GM19099 (cell line): ENCODE results near the gene SOS2.

ENCODE experiments used
- POLR2A ChIP-seq: IDR thresholded peaks from 3 replicates; pipeline ENCODE4 v1.6.1; 2011; ENCODE audit warnings: low read depth; ENCODE audit not compliant: insufficient read length; ENCODE audit errors: extremely low read depth

The SOS2 gene

DNA sequence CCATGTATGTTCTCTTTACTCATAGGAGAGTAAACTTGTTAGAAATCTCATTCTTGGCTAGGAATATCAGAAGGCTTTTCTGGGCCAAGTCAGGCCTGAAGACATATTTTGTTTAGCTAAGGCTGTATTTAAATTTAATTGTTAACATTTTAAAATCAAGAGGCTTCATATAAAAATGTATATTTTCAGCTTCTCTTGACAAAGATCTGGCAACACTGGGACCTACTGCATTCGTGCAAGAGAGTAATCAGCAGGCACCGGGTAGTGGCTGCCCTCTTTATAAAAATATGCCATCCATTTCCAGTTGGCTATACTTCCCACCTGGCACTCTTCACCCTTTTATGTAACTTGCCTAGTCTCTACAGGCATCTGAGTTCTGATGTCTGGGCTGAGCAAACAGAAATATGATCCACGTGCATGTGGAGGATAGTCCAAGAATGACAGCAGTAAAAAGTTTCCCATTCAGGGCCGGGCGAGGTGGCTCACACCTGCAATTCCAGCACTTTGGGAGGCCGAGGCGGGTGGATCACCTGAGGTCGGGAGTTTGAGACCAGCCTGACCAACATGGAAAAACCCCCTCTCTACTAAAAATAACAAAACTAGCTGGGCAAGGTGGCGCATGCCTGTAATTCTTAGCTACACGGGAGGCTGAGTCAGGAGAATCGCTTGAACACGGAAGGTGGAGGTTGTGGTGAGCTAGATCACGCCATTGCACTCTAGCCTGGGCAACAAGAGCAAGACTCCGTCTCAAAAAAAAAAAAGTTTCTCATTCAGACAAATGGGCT, 2.0 kb upstream of the SOS2 start:
- TF ChIP-seq POLR2A, result no peak

DNA sequence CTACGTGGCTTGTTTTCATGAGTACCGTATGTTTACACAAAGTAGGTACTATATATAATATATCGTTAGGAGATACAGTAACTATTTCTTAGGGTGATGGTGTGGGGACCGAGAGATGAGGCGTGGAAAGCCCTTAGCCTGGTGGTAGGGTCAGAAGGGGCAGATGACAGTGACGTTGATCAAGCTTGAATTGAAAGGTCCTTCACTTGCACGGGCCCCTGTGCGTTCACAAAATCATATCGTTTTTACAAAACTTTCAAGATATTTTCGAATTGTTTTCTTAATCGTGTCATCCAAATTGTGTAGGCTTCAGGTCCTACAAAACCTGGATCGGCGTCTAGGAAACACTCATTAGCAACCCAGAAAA, 881 bp upstream of the SOS2 start:
- TF ChIP-seq POLR2A, result no peak

DNA sequence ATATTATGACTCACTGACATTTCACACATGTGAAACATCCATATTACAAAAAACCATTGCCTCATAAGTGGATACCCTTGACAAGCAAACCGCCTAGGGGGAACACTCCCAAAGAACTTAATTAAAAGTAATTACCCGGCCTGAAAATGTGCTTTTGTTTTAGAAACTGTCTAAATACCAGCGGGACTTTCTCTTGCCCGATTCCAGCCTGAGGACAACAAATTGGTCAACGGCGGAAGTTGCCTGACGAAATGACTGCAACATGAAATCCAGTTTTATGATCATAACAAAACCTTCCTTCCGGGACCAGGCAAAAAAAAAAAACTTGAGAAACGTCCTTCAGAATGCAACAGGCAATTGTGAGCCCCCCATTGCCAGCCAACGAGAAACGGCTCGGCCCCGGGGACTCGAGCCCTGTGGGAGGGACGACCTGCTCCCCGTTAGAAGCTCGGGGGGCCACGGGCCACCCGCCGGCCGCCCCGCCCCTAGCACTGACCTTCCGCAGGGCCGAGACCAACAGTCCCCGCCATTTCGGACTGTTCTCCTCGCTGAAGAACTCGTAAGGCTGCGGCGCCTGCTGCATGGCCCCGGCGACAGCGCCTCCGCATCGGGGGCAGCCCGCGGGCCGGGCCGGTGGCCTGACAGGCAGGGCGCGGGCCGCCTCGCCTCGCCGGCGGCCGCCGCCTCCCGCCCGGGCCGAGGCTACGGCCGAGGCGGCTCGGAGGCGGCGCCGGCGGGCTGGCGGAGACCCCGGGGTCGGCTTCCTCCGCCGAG, 490 bp downstream of the SOS2 start:
- TF ChIP-seq POLR2A, result no peak

DNA sequence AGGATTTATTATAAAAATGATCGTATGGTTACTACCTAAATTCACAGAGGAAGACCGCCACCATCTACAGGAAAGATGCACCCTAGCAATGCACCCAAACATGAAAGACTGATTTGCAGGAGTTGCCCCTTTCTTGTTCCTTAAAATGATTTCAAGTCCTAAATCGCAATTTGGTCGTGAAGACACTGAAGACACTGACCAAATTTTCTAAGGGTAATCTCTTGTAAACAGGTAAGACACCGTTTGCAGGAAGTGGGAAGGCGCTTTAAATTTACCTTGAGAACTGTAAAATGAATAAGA, 1.0 kb downstream of the SOS2 start:
- TF ChIP-seq POLR2A, result no peak

DNA sequence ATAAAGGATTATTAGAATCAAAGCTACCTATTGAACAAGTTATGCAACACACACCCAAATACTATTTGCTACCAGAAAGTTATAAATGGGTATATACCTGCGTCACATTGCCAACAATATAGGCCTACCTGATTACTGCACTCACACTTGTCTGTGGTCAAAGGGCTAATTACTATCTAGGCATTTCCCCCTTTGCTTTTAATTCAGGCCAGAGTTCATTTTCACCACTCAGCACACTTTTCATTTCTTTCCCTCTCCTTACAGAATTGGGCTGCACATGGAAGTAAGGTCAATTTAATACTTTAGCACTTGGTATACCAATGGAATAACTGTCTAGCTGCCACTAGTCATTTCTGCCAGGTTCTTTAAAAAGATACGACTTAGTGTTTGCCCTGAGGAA, 1.7 kb downstream of the SOS2 start:
- no peak for TF ChIP-seq POLR2A

DNA sequence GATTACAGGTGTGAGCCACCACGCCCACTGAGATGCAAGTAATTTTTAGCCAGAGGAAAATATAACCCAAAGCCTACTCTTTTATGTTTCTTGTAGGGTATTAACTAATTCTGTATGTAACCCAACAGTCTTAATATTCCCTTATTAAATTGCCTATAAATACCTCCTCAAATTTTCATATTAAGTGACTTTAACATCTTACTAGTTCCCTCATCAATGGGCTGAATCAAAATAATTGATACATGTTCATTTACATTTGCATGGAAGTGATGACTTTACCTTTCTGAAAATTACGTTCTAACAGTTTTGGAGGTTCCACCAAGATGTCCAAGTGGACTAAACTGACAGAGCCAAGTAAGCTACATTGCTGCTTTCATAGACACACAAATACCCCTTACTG, 3.1 kb downstream of the SOS2 start:
- no peak for TF ChIP-seq POLR2A

DNA sequence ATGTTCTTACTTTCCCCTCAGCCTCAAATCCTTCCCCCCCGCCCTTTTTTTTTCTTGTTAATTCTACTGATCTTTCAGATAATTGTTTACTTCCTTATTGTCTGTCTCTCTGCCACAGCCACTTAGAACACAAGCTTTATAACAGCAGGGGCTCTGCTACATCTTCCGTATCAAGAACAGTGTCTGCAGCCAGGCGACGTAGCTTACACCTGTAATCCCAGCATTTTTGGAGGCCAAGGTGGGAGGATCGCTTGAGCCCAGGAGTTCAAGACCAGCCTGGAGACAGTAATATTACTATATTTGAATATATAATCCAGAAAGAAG, 5.4 kb downstream of the SOS2 start:
- TF ChIP-seq POLR2A, result no peak

DNA sequence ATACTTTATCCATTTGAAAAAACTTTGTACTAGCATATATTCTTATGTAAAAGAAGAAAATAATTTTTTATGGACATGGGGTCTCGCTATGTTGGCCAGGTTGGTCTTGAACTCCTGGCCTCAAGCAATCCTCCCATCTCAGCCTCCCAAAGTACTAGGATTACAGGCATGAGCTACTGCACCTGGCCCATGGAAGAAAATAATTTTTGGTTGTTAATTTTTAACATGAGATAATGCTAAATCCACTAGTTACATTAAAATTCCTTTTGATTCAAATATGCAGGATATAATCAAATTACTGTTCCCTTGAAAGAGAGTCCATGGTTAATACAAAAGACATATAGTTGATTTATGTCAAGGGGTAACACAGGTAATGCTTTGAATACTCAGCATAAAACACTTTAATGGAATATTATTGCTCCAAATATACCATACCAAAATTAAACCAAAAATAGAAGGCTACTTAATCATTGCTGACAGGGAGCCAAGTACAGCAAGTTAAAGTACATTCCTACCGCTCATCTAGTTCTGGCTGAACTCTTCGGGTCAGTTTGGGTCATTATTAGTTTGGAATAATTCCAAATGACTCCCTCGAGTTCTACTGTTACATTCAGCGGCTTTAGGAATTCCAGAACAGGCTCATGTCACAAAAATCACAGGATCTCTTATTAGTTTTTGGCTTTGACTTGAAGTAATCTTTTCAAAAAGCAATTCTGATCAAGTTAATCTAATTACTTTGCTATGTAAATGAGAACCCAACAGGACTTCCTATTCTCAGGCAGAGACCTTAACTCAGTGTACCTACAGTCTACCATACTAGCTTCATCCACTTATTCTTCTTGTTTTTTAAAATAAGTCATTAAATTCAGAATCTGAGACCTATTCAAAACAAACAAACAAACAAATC, 6.1 kb downstream of the SOS2 start:
- no peak for TF ChIP-seq POLR2A

DNA sequence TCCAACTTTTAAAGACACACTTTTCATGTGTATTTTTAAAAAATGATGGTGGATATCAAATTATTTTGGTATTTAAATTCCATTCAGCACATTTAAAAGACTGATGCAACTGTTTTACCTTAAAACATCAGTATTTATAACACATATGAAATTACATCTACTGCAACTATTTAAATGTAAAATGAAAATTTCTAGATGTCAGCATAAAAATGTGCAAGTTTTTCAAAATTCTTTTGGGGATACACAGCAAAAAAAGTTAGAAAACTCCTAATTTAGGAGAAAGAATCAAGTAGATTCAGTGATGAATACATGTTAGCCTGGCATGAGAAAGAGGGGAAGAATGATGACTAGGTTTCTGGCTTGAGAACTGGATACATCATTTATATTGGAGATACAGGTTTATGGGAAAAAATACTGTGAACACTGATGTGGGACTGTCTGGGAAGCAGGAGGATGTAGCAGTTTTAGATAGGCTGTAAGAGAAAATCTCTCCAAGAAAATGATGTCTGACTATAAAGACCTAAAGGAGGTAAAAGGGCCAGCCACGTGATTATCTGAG, 9.2 kb downstream of the SOS2 start:
- no peak for TF ChIP-seq POLR2A

DNA sequence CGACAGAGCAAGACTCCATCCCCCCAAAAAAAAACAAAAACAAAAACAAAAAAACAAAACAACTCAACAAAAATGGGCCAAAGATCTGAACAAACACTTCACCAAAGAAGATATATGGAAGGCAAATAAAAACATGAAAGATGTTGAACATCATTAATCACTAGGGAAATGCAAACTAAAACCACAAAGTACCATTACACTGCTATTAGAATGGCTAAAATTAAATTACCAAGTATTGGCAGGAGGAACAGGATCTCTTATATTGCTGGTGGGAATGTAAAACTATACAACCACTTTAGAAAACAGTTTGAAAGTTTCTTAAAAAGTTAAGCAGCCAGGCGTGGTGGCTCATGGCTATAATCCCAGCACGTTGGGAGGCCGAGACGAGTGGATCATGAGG, 12.9 kb downstream of the SOS2 start:
- TF ChIP-seq POLR2A, result no peak

DNA sequence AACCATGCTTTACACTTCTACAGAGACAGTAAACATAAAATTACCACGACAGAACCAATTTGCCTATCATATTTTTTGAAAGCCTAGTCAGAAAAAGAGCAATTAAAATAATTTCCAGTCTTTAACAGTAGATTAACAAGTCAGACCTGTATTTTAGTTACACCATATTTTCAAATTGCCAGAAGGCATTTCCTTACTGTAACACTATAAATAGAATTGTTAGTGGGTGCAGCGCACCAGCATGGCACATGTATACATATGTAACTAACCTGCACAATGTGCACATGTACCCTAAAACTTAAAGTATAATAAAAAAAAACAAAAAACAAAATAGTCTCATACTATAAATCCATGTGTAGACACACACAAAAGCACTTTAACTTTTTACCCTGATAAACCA, 16.0 kb downstream of the SOS2 start:
- TF ChIP-seq POLR2A, result no peak

DNA sequence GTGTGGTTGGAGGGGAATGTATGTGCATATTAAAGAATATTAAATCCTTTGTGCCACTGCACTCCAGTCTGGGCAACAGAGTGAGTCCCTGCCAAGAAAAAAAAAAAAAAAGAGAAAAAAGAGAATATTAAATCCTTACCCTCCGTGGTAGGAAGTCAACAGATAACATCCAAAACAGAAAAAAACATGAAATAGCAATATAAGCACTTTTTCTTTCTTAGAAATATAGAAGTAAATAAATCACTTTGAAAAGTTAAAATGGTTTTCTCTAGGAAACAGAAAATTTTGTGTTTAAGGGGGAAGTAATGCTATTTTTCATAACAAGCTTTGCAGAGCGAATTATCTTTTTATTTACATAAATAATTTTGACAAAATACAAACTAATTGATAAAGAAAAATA, 17.6 kb downstream of the SOS2 start:
- TF ChIP-seq POLR2A, result no peak

DNA sequence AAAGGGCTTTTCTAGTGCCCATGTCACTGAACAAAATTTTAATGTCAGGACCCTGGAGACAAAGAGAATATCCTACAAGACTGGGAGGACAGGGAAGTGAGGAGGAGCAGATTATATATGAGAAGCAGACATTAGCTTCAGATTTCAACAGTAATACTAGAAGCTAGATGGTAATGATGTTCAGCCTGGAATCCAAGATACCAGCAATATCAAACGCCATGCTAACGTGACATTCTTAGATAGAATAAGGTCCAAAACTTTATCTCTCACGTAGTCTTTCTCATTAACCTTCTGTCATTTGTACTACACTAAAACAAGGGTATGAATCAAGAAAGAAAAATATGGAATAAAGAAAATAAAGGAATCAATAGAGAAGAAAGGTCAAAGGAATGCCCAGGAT, 18.7 kb downstream of the SOS2 start:
- no peak for TF ChIP-seq POLR2A

DNA sequence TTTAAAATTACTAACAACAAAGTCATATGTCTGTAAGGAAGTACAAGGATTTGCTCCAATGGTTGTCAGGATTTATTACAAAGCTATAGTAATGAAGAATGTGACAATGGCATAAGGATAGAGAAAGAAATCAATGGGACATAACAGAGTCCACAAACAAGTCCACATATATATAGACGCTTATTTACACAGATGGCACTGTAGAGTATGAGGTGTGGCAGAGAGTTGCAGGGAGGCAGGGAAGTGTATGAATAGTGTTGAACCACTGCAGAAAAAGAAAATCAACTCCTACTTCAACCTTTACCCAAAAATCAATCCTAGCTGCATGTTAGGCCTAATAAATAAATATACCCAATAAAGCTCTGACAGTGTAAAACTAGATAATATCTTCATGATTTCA, 21.3 kb downstream of the SOS2 start:
- TF ChIP-seq POLR2A, result no peak

DNA sequence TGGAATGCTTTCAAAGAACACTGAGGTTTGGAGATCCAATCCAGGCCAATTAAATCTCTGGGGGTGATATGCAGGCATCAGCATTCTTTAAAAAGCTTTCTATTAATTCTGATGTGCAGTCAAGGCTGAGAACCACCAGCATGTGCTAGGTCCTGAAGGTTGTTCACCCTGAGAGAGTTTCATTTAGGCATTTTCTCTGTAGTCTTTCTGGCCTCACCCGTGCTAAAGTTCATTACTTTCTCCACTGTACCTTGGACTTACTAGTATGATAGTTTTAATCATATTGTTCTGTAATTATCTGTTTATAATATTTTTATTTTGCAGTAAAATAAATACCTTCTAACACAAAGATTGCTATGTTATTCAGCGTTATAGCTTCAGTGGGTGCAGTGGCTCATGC, 32.9 kb downstream of the SOS2 start:
- no peak for TF ChIP-seq POLR2A
